Middle frontal gyrus (tissue), 1 donor: ENCODE data around the gene ATXN3L.

ENCODE experiments used
- DNase-seq: peaks from one replicate; pipeline ENCODE4 v3.0.0-alpha.2; 2015; ENCODE audit warnings: low spot score; ENCODE audit errors: extremely low spot score

The ATXN3L gene

GRCh38 chrX:13270360-13270759, 49.5 kb downstream of the ATXN3L start:
- DNase-seq: no peak

GRCh38 chrX:13268874-13269273, 51.0 kb downstream of the ATXN3L start:
- DNase-seq: no peak
